ENCODE data around the gene RC3H2. TPM values are rescaled to one million over a fixed set of nuclear protein-coding genes. Genes with fewer than 3 reads are reported as not detected.

RC3H2 gene
- total and polyA plus RNA-seq, 2 of the 13 experiments (the other 11 are each of a cell fraction or from before 2014, with no cell fraction given), result 21.0 to 36.4 TPM

DNA sequence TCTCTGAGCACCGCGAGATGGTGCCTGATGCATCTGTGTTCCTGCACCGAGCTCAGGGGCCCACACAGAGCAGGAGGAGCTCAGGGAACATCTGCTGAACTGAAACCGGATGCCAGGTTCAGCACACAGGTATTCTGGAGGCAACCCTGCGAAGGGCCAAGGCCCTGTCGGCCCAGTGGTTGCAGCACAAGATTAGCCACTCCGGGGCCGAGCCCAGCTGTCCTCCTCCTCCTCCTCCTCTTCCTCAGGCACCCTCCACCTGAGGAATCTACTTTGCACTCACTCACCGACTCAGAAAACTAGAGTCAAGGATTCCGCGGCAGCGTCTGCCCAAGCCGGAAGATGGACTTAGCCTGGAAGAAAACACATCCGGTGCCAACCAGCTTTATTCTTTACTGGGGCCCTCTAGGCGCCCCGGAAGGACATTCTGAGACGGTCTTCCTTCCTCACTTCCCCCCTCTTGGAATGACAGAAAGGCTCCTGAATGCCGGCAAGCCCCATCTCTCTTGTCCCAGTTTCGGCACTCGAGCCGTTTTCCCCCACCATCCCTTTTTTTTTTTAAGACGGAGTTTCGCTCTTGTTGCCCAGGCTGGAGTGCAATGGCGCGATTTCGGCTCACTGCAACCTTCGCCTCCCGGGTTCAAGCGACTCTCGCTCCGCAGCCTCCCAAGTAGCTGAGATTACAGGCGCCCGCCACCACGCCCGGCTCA is 8.0 kb upstream of the RC3H2 start, which contains the start of gene ZBTB6 (continued):
- TF ChIP-seq, protein P1, sequence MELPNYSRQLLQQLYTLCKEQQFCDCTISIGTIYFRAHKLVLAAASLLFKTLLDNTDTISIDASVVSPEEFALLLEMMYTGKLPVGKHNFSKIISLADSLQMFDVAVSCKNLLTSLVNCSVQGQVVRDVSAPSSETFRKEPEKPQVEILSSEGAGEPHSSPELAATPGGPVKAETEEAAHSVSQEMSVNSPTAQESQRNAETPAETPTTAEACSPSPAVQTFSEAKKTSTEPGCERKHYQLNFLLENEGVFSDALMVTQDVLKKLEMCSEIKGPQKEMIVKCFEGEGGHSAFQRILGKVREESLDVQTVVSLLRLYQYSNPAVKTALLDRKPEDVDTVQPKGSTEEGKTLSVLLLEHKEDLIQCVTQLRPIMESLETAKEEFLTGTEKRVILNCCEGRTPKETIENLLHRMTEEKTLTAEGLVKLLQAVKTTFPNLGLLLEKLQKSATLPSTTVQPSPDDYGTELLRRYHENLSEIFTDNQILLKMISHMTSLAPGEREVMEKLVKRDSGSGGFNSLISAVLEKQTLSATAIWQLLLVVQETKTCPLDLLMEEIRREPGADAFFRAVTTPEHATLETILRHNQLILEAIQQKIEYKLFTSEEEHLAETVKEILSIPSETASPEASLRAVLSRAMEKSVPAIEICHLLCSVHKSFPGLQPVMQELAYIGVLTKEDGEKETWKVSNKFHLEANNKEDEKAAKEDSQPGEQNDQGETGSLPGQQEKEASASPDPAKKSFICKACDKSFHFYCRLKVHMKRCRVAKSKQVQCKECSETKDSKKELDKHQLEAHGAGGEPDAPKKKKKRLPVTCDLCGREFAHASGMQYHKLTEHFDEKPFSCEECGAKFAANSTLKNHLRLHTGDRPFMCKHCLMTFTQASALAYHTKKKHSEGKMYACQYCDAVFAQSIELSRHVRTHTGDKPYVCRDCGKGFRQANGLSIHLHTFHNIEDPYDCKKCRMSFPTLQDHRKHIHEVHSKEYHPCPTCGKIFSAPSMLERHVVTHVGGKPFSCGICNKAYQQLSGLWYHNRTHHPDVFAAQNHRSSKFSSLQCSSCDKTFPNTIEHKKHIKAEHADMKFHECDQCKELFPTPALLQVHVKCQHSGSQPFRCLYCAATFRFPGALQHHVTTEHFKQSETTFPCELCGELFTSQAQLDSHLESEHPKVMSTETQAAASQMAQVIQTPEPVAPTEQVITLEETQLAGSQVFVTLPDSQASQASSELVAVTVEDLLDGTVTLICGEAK (IDR thresholded peaks at IDR 0.05), result peak; percentile 81
- TF ChIP-seq, protein P1 (CRISPR knock-in tag; IDR thresholded peaks at IDR 0.05), result peak; percentile 69
- TF ChIP-seq AGO1 (IDR thresholded peaks at IDR 0.05; ENCODE audit: low read depth, low read length, poor library complexity, severe bottlenecking) (no peak), SUZ12 (IDR thresholded peaks at IDR 0.05; ENCODE audit: low read depth, low read length) (no peak), FOXO1 (CRISPR knock-in tag; IDR thresholded peaks at IDR 0.05) (no peak), ZNF260 (CRISPR knock-in tag; IDR thresholded peaks at IDR 0.05; ENCODE audit: borderline replicate concordance, low read depth) (no peak), ZFP1 (CRISPR knock-in tag; IDR thresholded peaks at IDR 0.05) (no peak; the same call in 1 of the 2 replicates), CHD4 (IDR thresholded peaks at IDR 0.05; ENCODE audit: borderline replicate concordance, low read length) (no peak), HOXA5 (CRISPR knock-in tag; IDR thresholded peaks at IDR 0.05) (no peak), ZNF761 (CRISPR knock-in tag; conservative IDR thresholded peaks at IDR 0.05) (0 out of 2 replicates have a peak, but pooled peaks have one; percentile 77), CEBPG (CRISPR knock-in tag; IDR thresholded peaks at IDR 0.05) (no peak), TEAD2 (CRISPR knock-in tag; IDR thresholded peaks at IDR 0.05) (no peak)
- TF ChIP-seq, protein P2, sequence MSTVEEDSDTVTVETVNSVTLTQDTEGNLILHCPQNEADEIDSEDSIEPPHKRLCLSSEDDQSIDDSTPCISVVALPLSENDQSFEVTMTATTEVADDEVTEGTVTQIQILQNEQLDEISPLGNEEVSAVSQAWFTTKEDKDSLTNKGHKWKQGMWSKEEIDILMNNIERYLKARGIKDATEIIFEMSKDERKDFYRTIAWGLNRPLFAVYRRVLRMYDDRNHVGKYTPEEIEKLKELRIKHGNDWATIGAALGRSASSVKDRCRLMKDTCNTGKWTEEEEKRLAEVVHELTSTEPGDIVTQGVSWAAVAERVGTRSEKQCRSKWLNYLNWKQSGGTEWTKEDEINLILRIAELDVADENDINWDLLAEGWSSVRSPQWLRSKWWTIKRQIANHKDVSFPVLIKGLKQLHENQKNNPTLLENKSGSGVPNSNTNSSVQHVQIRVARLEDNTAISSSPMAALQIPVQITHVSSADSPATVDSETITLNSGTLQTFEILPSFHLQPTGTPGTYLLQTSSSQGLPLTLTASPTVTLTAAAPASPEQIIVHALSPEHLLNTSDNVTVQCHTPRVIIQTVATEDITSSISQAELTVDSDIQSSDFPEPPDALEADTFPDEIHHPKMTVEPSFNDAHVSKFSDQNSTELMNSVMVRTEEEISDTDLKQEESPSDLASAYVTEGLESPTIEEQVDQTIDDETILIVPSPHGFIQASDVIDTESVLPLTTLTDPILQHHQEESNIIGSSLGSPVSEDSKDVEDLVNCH (CRISPR knock-in tag; IDR thresholded peaks at IDR 0.05), result no peak
- TF ChIP-seq, protein P3, sequence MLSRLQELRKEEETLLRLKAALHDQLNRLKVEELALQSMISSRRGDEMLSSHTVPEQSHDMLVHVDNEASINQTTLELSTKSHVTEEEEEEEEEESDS (CRISPR knock-in tag; IDR thresholded peaks at IDR 0.05; ENCODE audit: borderline replicate concordance), result no peak
- TF ChIP-seq, protein P4, sequence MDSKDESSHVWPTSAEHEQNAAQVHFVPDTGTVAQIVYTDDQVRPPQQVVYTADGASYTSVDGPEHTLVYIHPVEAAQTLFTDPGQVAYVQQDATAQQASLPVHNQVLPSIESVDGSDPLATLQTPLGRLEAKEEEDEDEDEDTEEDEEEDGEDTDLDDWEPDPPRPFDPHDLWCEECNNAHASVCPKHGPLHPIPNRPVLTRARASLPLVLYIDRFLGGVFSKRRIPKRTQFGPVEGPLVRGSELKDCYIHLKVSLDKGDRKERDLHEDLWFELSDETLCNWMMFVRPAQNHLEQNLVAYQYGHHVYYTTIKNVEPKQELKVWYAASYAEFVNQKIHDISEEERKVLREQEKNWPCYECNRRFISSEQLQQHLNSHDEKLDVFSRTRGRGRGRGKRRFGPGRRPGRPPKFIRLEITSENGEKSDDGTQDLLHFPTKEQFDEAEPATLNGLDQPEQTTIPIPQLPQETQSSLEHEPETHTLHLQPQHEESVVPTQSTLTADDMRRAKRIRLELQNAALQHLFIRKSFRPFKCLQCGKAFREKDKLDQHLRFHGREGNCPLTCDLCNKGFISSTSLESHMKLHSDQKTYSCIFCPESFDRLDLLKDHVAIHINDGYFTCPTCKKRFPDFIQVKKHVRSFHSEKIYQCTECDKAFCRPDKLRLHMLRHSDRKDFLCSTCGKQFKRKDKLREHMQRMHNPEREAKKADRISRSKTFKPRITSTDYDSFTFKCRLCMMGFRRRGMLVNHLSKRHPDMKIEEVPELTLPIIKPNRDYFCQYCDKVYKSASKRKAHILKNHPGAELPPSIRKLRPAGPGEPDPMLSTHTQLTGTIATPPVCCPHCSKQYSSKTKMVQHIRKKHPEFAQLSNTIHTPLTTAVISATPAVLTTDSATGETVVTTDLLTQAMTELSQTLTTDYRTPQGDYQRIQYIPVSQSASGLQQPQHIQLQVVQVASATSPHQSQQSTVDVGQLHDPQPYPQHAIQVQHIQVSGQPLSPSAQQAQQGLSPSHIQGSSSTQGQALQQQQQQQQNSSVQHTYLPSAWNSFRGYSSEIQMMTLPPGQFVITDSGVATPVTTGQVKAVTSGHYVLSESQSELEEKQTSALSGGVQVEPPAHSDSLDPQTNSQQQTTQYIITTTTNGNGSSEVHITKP (CRISPR knock-in tag; IDR thresholded peaks at IDR 0.05; ENCODE audit: low read depth), result no peak
